Hematopoietic multipotent progenitor cell treated with erythropoietin and hydrocortisone succinate and interleukin-3 and kit ligand, for 8 days (in vitro differentiated cells): ENCODE measurements around the gene SPPL3.
"Not testable (repeated sequence)": the region's sequence is repeated elsewhere in the genome, so short reads cannot be mapped to it uniquely, and the experiment has no call there.

Experiments
- DNase-seq: peaks from one replicate; pipeline ENCODE4 v3.0.0-alpha.2; 2015

Gene SPPL3

DNA sequence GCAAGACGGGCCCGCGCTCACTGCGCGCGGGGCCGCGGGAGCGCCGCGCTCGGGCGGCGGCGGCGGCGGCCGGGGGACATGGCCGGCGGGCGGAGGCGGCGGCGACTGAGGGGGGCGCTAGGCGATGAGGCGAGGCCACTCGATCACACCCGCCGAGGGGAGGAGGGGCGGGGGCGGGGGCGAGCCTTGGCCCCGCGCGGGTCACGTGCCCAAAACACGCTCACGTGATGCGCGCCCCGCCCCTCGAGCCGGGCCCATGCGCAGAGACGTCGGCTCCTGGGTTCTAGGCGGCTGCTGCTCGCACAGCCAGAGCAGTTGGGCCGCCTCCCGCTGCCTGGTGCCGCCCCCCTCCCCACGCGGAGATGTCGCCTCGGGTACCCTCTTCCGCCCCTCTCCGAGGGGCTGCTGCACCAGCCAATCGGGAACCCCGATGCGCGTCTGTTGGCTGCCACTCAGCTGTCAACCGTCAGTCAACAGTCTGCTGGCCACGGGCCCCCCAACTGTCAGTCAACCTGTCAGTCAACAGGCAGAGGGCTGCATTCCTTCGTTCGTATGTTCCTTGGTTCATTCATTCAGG, at the start of gene SPPL3:
Gene SPPL3, minus strand, starts transcription at position 162 of the 577 bp plus-strand sequence. CDS start 491 bp downstream, outside the sequence.
- peak; percentile 90 for DNase-seq

DNA sequence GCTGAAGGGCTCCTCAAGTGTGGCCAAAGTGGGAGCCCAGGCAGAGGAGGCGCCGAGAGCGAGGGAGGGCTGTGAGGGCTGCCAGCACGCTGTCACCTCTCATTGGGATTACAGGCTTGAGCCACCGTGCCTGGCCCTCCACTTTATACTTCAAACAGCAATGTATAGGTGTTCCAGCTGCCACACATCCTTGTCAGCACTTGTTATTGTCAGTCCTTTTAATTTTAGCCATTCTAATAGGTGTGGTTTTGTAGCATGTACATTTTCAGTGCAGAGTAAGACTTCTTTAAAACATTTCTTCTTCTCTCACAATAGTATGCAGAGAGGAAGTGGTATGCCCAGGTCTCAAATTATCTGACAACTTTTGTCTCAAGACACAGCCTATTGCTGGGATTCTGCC, 46.6 kb upstream of the SPPL3 start:
- DNase-seq, result no peak

GRCh38 chr12:120950260-120950799, 46.2 kb upstream of the SPPL3 start:
- not testable (repeated sequence) for DNase-seq

- not testable (repeated sequence) for DNase-seq
These were observed 41.4 kb upstream of the SPPL3 start for GRCh38 chr12:120945516-120945915.

GRCh38 chr12:120944645-120945217, 40.6 kb upstream of the SPPL3 start:
- peak; percentile 72 for DNase-seq

- no peak for DNase-seq
These were observed 39.3 kb upstream of the SPPL3 start for GRCh38 chr12:120943482-120943881.

- DNase-seq, result no peak
These were observed 37.8 kb upstream of the SPPL3 start for GRCh38 chr12:120941846-120942405.

DNA sequence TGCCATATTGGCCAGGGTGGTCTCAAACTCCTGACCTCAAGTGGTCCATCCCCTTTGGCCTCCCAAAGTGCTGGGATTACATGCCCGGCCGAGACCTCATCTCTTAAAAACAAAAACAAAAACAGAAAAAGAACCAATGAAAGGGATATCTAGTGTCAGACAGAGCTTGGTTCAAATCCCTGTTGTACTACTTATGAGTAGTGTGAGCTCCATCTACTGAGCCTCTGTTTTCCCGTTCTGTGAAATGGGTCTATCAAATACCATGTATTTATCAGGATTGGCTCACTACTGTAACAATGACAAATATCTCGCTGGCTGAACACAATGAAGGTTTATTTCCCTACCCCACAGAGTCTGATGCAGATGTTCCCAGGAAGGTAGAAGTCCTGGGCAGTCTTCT, 37.3 kb upstream of the SPPL3 start:
- DNase-seq, result no peak

GRCh38 chr12:120940799-120941198, 36.6 kb upstream of the SPPL3 start:
- DNase-seq, result no peak

DNA sequence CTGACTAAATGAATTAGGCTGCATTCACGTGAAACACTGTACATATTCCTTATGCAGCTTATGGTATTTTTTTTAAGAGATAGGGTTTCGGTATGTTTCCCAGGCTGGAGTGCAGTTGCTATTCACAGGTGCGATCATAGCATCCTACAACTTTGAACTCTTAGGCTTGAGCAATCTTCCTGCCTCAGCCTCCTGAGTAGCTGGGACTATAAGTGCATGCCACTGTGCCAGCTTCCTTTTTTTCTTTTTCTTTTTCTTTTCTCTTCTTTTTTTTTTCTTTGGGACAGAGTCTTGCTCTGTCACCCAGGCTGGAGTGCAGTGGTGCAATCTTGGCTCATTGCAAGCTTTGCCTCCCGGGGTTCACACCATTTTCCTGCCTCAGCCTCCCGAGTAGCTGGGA, 35.8 kb upstream of the SPPL3 start:
- DNase-seq, result no peak

GRCh38 chr12:120939523-120939922, 35.4 kb upstream of the SPPL3 start:
- DNase-seq, result no peak

- DNase-seq, result no peak
These were observed 34.3 kb upstream of the SPPL3 start for GRCh38 chr12:120938496-120938895.

DNA sequence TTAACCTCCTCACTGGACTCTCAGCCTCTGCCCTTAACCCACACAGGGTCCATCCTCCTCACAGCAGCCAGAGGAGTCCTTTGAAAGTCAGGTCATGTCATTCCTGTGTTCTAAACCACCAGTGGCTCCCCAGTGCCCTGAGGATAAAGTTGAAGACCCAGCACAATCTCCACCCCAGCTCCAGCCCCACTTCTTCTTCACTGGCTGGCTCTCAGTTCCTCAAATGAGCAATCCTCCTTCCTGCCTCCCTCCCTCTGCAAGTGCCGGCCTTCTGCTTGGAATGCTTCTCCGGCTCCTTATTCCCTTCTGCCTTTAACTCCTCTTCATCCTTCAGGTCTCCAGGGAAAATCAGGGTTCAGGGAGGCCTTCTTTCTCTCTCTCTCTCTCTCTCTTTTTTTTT, 32.0 kb upstream of the SPPL3 start:
- no peak for DNase-seq

DNA sequence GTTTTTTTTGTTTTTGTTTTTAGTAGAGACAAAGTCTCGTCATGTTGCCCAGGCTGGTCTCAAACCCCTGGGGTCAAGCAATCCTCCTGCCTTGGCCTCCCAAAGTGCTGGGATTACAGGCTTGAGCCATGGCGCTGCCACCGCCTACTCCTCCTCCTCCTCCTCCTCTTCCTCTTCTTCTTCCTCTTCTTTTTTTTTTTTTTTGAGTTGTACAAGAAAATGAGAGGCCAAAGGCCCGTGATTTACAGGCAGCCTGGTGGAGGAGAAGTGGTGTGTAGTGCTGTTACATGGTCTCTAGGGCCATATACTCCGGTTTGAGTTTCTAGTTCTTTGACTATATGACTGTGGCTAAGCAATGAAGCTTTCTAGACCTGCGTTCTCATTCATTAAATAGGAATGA, 29.6 kb upstream of the SPPL3 start:
- DNase-seq, result no peak

- DNase-seq, result no peak
These were observed 28.9 kb upstream of the SPPL3 start for GRCh38 chr12:120932956-120933526.

DNA sequence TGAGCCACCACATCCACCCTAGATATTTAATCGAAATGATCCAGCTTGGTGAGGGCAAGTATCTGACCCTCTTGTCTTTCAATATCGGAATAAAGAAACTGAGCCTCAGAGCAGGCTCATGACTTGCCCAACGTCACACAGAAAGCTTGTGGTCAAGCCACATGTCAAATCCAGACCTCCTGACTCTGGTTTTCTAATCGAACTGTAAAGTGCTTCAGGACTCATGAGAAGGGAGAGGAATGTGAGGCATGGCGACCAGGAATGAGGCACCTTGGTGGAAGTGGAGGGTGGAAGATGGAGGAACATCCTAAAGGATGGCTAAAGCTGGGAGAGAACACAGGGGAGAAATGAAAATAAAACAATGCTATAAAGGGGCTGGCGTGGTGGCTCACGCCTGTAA, 27.9 kb upstream of the SPPL3 start:
- DNase-seq, result no peak

DNA sequence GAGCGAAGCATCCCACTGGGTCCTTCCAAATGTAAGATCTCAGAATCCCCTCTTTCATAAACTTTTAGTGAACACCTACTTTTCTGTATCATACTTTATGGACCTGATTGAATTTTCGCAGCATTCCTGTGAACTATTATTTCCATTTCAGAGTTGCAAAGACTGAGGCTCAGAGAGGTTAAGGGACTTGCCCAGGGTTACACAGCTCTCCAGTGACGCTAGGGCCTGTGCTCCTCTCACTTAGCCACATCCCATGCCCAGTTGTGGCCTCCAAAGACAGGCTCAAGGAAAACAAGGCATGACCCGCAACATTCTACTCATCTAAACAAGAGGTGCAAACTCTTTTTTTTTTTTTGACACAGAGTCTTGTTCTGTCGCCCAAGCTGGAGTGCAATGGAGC, 25.9 kb upstream of the SPPL3 start:
- no peak for DNase-seq

DNA sequence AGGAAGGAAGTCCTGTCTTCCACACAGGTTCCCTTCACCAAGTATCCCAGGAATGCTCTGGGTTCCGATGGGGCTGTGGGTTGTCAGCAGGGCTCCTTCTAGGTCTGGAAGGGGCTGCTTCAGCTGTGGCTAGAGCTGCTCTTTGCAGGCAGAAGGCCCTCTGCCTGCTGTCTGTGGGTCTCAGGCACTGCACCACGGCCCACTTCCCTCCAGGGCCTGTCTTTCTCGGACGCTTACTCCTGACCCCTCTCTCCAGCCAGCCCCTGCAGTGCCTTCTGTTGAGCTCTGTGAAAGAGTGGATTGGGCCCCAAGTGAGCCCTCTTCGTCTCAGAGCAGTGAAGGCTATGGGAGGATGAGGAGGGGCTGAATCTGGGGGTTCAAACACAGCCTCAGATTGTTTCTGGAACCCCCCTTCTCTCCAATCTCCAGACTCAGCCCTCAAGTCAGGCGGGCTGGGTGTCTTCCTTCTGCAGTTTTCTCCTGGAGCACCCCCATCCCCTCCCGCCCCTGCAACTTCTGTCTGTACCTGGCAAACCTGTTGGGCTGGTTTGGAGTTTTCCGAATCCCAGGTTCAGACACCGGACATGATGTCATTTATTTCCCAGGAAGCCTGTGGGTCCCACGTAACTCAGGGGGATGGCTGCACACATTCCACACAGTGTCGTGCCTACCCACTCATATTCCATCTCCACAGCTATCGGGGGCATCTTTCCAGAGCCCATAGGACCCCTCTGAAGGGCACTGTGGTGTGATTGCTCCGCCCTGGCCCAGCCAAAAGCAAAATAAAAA, 24.9 kb upstream of the SPPL3 start:
- no peak for DNase-seq

DNA sequence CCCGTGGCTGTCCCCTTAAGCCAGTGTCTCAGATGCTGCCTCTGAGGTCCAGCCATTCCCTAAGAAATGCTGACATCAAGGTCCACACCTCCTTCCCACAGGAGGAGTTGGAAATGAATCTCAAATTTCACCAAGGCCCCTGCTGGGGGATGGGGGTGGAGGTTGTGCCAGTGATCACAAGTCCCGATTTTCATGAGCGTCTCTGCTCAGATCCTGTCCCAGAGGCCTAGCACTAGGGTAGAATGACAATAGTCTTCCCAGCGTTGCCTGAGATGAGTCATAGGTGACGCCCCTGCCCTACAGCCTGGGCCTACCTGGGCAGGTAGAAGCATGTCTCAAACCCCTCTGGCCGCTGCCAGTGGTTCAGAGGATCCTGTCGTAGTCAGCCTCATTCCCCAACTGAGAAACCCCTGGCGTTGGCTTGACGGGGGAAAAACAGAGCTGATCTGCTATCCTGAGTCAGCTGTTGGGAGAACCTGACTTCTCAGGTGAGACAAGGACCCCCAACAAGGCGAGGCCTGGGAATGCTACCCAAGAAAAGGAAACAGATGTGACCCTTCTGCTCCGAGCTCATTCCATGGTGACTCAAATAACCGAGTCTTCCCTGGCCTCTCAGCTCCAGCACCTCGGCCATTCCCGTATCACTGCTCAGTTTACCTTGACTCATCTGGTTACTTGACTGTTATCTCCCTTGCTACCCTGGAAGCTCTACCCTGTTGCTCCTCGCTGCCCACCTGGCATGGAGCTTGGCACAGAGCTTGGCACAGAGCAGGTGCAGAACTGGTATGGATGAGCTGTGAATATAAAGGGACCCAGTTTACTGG, 21.8 kb upstream of the SPPL3 start:
- DNase-seq, result no peak

GRCh38 chr12:120922279-120922678, 18.1 kb upstream of the SPPL3 start:
- peak; percentile 62 for DNase-seq

DNA sequence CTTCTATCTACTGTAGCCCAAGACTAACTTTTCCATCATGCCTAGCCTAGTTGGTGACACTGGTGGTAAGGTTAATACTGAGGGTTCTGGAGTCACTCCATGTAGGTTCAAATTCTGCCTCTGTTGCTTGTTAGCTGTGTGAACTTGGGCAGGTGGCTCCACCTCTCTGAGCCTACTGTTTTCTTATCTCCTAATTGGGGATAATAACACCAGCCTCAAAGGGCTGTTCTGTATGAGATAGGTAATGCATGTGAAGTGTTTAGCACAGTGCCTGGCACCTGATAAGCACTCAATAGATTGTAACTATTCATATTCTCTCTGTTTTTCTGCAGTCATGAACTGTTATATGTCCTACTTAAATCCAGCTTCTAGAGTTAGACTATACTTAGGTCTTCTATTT, 17.5 kb upstream of the SPPL3 start:
- DNase-seq, result peak; percentile 94

- peak; percentile 21 for DNase-seq
These were observed 16.0 kb upstream of the SPPL3 start for GRCh38 chr12:120920178-120920577.
